Measurements from ENCODE around the gene ORC5.
"Not testable (repeated sequence)": the region's sequence is repeated elsewhere in the genome, so short reads cannot be mapped to it uniquely, and the experiment has no call there.

The ORC5 gene

DNA sequence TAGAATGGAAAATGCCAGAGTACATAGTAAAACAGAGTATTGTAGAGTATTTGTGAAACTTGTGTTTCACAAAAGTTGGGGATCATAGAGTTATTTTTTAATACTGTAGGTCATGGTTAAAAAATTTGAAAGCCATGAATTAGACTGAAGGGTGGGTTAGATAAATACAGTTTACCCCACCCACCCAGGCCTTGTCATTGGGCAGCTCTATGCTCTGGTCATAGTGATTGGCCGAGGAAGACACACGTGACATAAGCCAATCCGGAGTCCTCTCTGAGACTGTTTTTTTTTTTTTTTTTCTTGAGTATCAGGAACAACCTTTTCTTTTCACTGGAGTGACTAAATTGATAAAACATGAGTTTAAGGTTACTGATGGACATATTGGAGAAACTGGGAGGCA lies 33.3 kb upstream of the ORC5 start:
- H3K27ac ChIP-seq, result no peak overlapping the region
- TF ChIP-seq, protein P1, sequence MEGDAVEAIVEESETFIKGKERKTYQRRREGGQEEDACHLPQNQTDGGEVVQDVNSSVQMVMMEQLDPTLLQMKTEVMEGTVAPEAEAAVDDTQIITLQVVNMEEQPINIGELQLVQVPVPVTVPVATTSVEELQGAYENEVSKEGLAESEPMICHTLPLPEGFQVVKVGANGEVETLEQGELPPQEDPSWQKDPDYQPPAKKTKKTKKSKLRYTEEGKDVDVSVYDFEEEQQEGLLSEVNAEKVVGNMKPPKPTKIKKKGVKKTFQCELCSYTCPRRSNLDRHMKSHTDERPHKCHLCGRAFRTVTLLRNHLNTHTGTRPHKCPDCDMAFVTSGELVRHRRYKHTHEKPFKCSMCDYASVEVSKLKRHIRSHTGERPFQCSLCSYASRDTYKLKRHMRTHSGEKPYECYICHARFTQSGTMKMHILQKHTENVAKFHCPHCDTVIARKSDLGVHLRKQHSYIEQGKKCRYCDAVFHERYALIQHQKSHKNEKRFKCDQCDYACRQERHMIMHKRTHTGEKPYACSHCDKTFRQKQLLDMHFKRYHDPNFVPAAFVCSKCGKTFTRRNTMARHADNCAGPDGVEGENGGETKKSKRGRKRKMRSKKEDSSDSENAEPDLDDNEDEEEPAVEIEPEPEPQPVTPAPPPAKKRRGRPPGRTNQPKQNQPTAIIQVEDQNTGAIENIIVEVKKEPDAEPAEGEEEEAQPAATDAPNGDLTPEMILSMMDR (IDR thresholded peaks at IDR 0.05), result no peak
- no peak for TF ChIP-seq ZFX (IDR thresholded peaks at IDR 0.05; ENCODE audit: borderline replicate concordance)

DNA sequence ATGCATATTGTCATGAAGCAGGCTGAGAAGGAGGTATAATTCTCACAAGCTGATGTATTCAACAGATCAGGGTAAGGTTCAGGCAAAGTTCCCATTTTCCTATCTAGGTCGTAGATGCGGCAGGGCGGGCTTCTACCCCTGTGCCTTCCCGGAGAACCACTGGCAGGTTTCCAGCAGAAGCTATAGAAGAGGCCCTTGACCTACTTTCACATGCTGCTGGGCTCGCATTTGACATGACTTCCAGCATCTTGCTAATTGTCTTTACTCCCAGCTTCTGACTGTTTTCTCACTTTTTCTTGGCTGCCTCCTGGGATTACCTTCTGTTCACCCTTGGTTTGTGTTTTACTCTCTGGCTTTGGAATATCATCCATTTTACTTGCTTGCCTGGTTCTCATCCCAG lies 32.6 kb upstream of the ORC5 start:
- TF ChIP-seq, protein P1 (IDR thresholded peaks at IDR 0.05), result no peak
- TF ChIP-seq ZFX (IDR thresholded peaks at IDR 0.05; ENCODE audit: borderline replicate concordance), result no peak
- H3K27ac ChIP-seq, result no peak overlapping the region

DNA sequence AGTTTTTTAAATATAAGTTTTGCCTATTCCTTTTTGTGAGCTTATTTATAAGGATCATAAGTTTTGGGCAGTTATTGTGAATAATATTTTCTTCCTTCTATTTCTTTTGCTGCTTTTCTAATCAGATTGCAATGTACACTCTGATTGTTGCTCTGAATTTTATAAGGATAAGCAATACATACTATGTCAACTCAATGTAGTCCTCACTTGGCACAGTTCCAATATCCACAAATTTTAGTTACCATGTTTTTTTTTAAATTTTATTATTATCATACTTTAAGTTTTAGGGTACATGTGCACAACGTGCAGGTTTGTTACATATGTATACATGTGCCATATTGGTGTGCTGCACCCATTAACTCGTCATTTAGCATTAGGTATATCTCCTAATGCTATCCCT lies 27.2 kb upstream of the ORC5 start:
- H3K27ac ChIP-seq, result not testable (repeated sequence)

DNA sequence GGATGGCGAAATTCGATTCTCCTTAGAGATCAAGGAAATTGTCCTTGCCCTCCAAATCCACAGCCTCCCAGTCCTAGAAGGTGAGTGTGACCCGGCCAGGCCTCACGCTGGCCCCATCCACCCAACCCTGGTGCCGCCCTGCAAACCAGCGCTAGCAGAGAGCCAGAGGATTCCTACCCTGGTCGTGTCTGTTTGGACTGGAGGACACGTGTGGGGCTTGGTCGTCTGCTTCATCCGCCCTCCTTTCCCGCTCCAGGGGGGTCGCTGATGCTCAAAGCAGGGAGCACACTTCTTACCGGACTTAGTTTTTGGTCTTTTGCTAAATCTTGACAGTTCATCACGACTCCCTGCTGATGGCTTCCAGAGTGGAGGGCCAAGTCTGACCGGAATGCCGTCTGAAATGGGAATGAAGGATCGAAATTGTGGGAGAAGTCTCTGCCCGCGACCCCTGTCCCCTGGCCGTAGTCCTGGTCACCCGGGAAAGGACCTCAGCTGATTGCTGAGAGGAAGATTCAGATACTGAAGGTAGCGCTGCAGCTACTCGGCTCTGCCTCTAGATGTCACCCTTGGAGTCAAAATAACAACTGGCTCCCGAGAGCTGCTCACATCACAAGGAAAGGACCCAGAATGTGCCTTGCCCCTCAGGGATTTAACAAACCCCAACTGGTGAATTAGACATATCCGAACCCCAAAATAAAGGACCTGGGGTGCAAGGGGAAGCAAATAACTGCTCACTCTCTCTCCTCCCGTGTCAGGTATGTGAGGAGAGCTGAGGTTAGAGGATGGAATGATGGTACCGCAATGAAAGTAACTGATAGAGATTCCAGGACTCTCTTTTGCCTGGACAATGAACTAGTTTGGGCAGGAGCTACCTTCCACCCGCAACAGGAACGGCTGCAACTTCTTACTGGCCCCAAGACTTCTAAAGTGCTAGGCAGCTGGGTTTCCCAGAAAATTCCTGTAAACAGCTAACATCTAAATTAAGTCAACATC lies 23.5 kb upstream of the ORC5 start:
- no peak for TF ChIP-seq ZFX (IDR thresholded peaks at IDR 0.05; ENCODE audit: borderline replicate concordance)
- TF ChIP-seq, protein P1 (IDR thresholded peaks at IDR 0.05), result peak; percentile 93
- H3K27ac ChIP-seq, result no peak overlapping the region

DNA sequence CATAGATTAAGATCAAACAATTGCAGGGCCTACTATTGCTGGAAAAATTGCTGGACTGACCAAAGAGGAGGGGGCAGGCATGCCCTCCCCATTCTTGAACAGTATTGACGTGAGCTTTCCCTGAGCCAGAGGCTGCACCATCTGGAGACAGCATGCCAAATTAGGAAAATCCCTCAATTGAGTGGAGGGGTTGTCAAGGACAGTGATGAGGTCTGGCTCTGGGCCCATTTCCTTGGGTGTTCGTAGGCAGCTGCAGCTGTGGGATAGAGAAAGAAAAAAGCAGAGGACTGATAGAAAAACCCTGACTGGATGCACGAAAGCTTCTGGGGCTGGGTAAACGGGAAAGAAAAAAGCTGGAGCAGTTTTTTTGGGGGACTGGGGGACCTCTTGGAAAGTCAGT lies 22.8 kb upstream of the ORC5 start:
- TF ChIP-seq, protein P1 (IDR thresholded peaks at IDR 0.05), result no peak
- TF ChIP-seq ZFX (IDR thresholded peaks at IDR 0.05; ENCODE audit: borderline replicate concordance), result no peak

DNA sequence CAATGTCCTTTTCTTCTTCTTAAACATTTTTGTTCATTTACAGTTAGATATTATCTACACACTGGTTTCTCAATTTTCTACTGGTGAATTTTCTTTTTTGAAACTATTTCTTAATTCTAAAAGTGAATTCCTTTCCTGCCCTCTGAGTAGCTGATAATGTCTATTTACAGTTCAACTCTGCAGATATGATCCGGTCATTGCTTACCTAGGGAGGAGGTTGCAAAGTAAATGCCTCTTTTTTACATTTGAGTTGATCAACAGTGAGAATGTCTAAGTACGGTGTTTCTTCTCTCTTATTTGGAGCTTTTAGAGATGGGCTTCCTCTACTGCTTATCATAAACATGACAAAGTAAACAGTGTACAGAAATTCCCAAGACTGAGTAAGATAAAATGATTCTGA lies 20.6 kb upstream of the ORC5 start:
- H3K27ac ChIP-seq, result no peak overlapping the region
- TF ChIP-seq, protein P1 (IDR thresholded peaks at IDR 0.05), result no peak
- no peak for TF ChIP-seq ZFX (IDR thresholded peaks at IDR 0.05; ENCODE audit: borderline replicate concordance)

More for the DNA sequence above, 22.8 kb upstream of the ORC5 start:
- no peak overlapping the region for H3K27ac ChIP-seq

DNA sequence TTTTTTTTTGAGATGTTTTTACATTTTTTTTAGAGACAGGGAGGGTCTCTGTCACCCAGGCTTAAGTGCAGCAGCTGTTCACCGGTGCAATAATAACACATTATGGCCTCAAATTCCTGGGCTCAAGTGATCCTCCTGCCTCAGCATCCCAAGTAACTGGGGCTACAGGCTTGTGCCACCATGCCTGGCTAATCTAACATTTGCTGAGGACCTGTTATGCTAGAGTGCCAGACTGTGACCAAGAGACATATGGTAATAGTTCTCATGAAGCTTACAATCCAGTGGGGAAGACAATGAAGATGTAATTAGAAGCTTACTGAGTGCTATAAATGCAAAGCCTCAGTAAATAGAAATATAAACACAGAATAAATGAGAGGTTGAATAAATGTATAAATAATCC lies 17.6 kb upstream of the ORC5 start:
- no peak overlapping the region for H3K27ac ChIP-seq
- TF ChIP-seq, protein P1 (IDR thresholded peaks at IDR 0.05), result no peak
- no peak for TF ChIP-seq ZFX (IDR thresholded peaks at IDR 0.05; ENCODE audit: borderline replicate concordance)

Data from 22Rv1 (cell line).